ENCODE data around the gene CDX2. TPM values are rescaled to one million over a fixed set of nuclear protein-coding genes. Genes with fewer than 3 reads are reported as not detected.

CDX2 gene
- total RNA-seq, 2 experiments from 2014 or later, result not detected

- H3K4me3 Mint-ChIP-seq, result peak overlapping the region; percentile 12
- H3K36me3 Mint-ChIP-seq (ENCODE audit: low read depth), result no peaks in the 10 kb centered on the region
- ATAC-seq (peak; percentile 81), DNase-seq (peak; percentile 65)
- H3K4me1 Mint-ChIP-seq, result peaks cover 26% of the 10 kb centered on the region
- peaks cover 65% of the 10 kb centered on the region for H3K27me3 Mint-ChIP-seq
- ChIA-PET POLR2A (no interaction called here), CTCF (interaction anchor here (0.7 to 2.7 kb wide), 3 partner anchors 12 to 89 kb away, joined by 4 to 10 read pairs (median 4); no protein-coding TSS in a partner anchor)
- no peaks in the 10 kb centered on the region for H3K9me3 Mint-ChIP-seq (ENCODE audit: low read depth)
- no peak overlapping the region for H3K27ac Mint-ChIP-seq
- intact Hi-C loops (cut with DNase I, micrococcal nuclease), result loop anchor here in 1 of 2 experiments (2.0 kb wide), 1 partner anchor 129 kb away; no protein-coding TSS in a partner anchor
These were observed 49.5 kb downstream of the CDX2 start for GRCh38 chr13:27919659-27919933.

GRCh38 chr13:27918918-27919658 lies 50.0 kb downstream of the CDX2 start:
- POLR2A ChIA-PET, result no interaction called here
- H3K4me3 Mint-ChIP-seq, result no peak overlapping the region
- H3K9me3 Mint-ChIP-seq (ENCODE audit: low read depth), result no peaks in the 10 kb centered on the region
- no peaks in the 10 kb centered on the region for H3K36me3 Mint-ChIP-seq (ENCODE audit: low read depth)
- H3K27me3 Mint-ChIP-seq, result peaks cover 64% of the 10 kb centered on the region
- H3K27ac Mint-ChIP-seq, result no peak overlapping the region
- ATAC-seq (no peak), DNase-seq (no peak)
- intact Hi-C loops (cut with DNase I, micrococcal nuclease), result loop anchor here in 1 of 2 experiments (2.0 kb wide), 1 partner anchor 128 kb away; no protein-coding TSS in a partner anchor
- CTCF ChIA-PET, result interaction anchor here (0.7 to 2.7 kb wide), 3 partner anchors 12 to 89 kb away, joined by 4 to 10 read pairs (median 4); no protein-coding TSS in a partner anchor
- H3K4me1 Mint-ChIP-seq, result peaks cover 24% of the 10 kb centered on the region

- Mint-ChIP-seq H3K36me3 (ENCODE audit: low read depth) (no peaks in the 10 kb centered on the region), H3K4me1 (peaks cover 24% of the 10 kb centered on the region), H3K9me3 (ENCODE audit: low read depth) (no peaks in the 10 kb centered on the region), H3K4me3 (peak overlapping the region; percentile 16), H3K27ac (no peak overlapping the region), H3K27me3 (peaks cover 64% of the 10 kb centered on the region)
- ChIA-PET POLR2A (no interaction called here), CTCF (interaction anchor here (0.7 to 2.7 kb wide), 2 partner anchors 11 to 37 kb away, joined by 3 to 10 read pairs; no protein-coding TSS in a partner anchor)
- DNase-seq (no peak), ATAC-seq (no peak)
- intact Hi-C loops (cut with DNase I, micrococcal nuclease), result loop anchor here in 1 of 2 experiments (2.0 kb wide), 1 partner anchor 127 kb away; no protein-coding TSS in a partner anchor
These were observed 50.8 kb downstream of the CDX2 start for GRCh38 chr13:27918041-27918917.

- ATAC-seq, result no peak
- peaks cover 24% of the 10 kb centered on the region for H3K4me1 Mint-ChIP-seq
- peak; percentile 41 for DNase-seq
- ChIA-PET CTCF (interaction anchor here (0.5 to 1.5 kb wide), 4 partner anchors 12 to 48 kb away, joined by 3 to 5 read pairs (median 3); no protein-coding TSS in a partner anchor), POLR2A (no interaction called here)
- no peaks in the 10 kb centered on the region for H3K9me3 Mint-ChIP-seq (ENCODE audit: low read depth)
- no peak overlapping the region for H3K27ac Mint-ChIP-seq
- H3K27me3 Mint-ChIP-seq, result peaks cover 54% of the 10 kb centered on the region
- no peaks in the 10 kb centered on the region for H3K36me3 Mint-ChIP-seq (ENCODE audit: low read depth)
- intact Hi-C loops (cut with DNase I, micrococcal nuclease), result no loop called here
- peak overlapping the region; percentile 28 for H3K4me3 Mint-ChIP-seq
These were observed 51.8 kb downstream of the CDX2 start for GRCh38 chr13:27917121-27917947.

GRCh38 chr13:27915301-27916207 lies 53.6 kb downstream of the CDX2 start:
- H3K9me3 Mint-ChIP-seq (ENCODE audit: low read depth), result no peaks in the 10 kb centered on the region
- H3K27ac Mint-ChIP-seq, result no peak overlapping the region
- H3K27me3 Mint-ChIP-seq, result peaks cover 50% of the 10 kb centered on the region
- ChIA-PET CTCF (interaction anchor here (0.9 to 1.8 kb wide), 6 partner anchors 15 to 89 kb away, joined by 3 to 7 read pairs (median 4); no protein-coding TSS in a partner anchor), POLR2A (interaction anchor here (0.7 kb wide), 1 partner anchor 54 kb away, joined by 4 read pairs; no protein-coding TSS in a partner anchor)
- H3K4me3 Mint-ChIP-seq, result no peak overlapping the region
- H3K36me3 Mint-ChIP-seq (ENCODE audit: low read depth), result no peaks in the 10 kb centered on the region
- intact Hi-C loops (cut with DNase I, micrococcal nuclease), result no loop called here
- H3K4me1 Mint-ChIP-seq, result peaks cover 18% of the 10 kb centered on the region
- ATAC-seq (no peak), DNase-seq (no peak)

- Mint-ChIP-seq H3K9me3 (ENCODE audit: low read depth) (no peaks in the 10 kb centered on the region), H3K27me3 (peaks cover 45% of the 10 kb centered on the region), H3K27ac (no peak overlapping the region), H3K4me1 (peaks cover 10% of the 10 kb centered on the region), H3K4me3 (no peak overlapping the region), H3K36me3 (ENCODE audit: low read depth) (no peaks in the 10 kb centered on the region)
- POLR2A ChIA-PET, result no interaction called here
- CTCF ChIA-PET, result no interaction called here
- no peak for DNase-seq
- ATAC-seq, result no peak
- intact Hi-C loops (cut with DNase I, micrococcal nuclease), result no loop called here
These were observed 56.0 kb downstream of the CDX2 start for GRCh38 chr13:27913160-27913559.

- Mint-ChIP-seq H3K4me3 (no peak overlapping the region), H3K27me3 (peaks cover 45% of the 10 kb centered on the region), H3K36me3 (ENCODE audit: low read depth) (no peaks in the 10 kb centered on the region), H3K27ac (no peak overlapping the region), H3K9me3 (ENCODE audit: low read depth) (no peaks in the 10 kb centered on the region), H3K4me1 (no peaks in the 10 kb centered on the region)
- DNase-seq (no peak), ATAC-seq (no peak)
- ChIA-PET CTCF (interaction anchor here (0.7 kb wide), 1 partner anchor 532 kb away, joined by 3 read pairs; no protein-coding TSS in a partner anchor), POLR2A (no interaction called here)
- intact Hi-C loops (cut with DNase I, micrococcal nuclease), result no loop called here
These were observed 57.6 kb downstream of the CDX2 start for GRCh38 chr13:27911521-27911920.

Other genes starting within 250 kb of the CDX2 start
- gene GSX1, start 176.8 kb downstream of the CDX2 start, total RNA-seq, result not detected
- not detected for gene PDX1, start 49.3 kb downstream of the CDX2 start, total RNA-seq
- gene URAD, start 19.4 kb upstream of the CDX2 start, total RNA-seq, result not detected
- under 1 TPM; 0.09 to 0.12 TPM for gene FLT3, start 131.3 kb upstream of the CDX2 start, total RNA-seq
- 10 to 100 TPM; 26.6 to 27.3 TPM for gene PAN3, start 169.2 kb upstream of the CDX2 start, total RNA-seq